ENCODE measurements around the gene VPS41.

Gene VPS41

DNA sequence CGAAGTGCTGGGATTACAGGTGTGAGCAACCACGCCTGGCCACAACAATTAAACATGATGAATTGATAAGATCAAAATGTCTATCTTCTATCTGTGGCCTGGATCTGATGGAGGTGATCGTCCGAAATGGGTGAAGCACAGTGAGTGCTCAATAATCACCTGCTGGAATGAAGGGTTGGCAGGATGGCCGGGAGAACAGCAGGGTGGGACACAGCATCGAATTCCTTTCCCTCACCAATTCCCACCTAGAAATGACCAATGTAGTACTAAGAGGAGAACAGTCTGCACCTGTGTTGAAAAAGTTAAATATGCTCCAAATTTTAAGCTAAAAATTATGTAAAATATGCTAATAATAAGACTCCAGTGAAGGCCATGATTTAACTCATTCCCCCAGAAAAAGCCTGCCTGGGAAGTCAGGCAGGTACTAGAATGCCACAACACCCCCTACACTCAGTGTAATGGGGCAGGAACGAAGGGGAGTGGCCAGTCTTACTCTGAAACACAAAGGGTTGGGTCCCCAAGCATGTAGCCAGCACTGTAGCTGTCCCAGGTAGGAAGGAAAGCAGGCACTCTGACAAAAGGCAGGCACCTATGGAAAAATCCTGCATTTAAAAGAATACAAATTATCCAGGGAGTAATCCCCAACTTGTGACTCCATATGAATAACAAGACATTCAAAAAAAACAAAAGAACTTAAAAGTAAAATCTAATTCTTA, 110.3 kb downstream of the VPS41 start:
- no peak for DNase-seq

DNA sequence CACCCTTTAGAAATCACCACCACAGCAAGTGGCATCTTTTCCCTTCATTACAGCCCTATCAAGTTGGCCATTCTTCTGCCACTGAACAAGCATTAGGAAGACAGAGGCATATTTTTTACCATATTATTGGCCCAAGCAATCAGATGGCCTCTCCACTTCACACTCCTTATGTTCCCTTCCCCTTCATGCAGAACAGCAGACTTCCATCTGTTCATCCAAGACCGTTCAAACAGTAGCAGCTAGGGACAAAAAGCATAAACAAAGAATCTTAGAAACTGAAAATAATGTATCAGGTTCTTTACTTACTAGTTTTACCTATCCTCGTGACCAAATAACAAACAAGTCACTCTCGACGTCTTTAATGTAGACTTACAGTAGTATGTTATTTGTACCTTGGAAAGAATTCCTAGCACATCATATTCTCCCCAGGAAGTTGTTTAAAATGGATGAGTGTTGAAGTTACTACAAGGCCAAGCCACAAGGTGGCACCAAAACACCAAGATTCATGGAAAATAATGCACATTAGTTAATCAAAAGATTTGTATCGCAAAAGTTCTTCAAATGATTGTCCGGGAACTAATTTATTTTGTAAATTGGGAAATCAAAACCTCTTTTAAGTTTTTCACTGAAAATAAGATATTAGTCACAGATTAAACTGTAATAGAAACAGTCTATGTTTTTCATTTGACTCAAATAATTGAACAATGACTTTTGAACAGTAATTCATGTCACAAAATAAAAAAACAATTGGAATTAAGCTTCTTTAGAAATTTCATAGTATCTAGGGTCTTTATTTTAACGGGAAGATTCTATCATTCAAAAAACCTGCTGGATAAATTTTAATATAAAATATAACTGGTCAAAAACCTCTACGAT, 112.1 kb downstream of the VPS41 start:
- peak; percentile 73 for DNase-seq

DNA sequence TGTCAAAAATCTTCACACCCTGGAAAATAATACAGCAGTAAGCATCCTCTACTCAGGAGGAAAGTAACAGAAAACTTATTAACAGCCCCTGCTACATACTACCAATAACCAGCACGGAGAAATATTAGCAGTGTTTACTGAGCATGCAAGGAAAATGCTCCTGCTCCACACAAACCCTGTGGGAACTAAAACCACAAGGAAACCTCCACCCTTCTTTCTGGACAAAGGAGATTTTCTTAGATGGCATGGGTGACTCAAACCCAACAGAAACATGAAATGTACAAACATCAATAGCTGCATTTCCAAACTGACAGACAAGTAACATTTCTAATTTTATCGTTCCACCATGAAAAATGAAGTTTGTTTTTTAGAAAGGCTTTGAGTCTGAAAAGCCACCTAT, 113.4 kb downstream of the VPS41 start:
- no peak for DNase-seq

DNA sequence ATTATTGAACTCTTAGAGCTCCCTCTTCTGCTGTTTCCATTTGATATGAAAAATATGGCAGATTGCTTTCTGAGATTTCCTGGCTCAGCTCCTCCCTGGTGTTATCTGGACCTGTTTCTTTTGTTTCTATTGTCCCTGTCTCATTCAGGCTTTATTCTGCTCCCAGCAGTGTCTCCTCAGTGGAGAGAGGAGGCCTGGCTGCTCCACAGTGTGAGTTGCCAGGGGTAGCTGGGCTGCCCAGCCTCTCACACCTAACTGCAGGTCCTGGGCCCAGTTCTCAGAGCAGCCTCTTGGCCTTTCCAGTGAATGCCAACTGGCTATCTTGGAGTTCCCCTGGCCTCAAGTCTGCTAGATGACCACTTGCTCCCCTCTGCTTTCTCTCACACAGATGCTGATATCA, 127.0 kb downstream of the VPS41 start:
- no peak for DNase-seq

DNA sequence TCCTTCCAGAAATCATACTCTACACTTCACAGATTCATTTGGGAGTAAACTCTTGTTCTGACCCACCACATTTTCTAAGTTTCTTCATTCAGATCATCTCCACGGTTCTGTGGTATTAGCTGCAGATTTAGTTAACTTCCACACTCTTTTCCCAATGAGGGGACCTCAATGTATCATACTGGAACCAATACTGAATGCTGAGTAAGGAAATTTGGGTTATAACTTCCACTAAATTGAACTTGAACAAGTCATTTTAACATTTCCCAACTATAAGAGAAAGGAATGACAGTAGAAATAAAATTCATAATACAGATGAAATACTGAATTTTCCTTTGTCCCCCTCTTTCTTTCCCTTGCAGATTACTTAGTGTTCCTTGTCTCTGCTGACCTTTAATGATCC, 131.4 kb downstream of the VPS41 start:
- no peak for DNase-seq

DNA sequence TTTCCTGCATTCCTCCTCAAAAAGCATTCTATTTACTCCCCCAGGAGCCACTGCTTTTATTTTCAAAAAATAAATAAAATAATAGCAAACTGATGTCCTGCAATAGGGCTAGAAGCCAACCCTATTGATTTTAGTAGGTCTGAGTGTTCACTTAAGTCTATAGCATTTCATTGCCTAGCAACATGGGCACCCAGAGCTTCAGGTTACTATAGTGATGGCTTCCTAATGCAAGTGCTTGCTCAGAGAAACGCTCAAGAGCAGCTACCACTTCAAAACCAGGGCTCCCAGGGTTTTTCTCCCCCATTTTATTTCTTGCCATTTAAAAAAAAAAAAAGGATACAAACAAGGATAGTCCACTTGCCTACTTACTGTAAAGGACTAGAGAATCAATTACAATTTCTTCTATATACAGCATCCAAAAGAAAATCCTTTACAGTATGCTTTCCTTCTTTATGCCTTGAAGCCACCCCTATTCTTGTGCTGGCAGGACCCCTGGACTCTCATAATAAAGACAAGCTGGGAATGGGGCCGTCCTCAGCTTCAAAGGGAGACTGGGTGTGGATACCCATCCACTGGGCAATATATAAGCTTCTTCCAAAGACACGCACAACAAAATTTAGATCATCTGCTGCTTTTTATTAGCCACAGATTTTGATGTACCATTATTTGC, 133.3 kb downstream of the VPS41 start:
- DNase-seq = peak; percentile 85

DNA sequence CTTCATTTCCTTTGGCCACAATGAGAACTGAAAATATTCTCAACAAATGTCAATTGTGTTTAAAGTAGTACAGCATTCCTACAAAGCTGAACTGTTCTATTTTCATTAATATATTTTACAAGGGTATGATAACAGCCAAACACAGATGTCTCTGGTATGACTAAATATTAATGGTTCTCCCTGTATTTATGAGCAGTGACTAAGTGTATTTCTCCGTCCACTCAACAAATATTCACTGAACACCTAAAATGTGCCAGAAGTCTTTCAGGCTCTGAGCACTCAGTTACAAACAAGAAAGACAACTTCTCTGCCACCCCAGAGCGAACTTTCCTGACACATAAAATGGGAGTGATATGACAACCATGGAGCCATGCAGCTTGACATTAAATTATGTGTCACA, 135.6 kb downstream of the VPS41 start:
- DNase-seq = no peak

DNA sequence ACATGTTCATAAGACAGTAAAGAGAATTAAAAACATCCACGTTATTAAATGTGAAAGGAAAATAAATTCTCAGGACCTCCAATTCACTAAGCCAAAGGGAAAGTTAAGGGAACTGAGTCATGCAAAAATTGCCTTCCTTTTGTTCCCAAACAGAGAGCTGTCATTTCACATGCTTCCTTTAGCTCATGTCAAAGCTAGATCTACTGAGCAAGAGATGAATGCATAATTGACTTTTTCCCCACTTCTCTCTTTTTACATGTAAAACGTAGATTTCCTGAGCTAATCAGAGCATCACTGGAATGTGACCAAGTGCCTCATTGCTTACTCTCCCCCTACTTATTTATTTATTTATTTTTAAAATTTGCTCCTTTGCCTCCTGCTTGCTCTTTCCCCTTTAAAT, 148.8 kb downstream of the VPS41 start:
- DNase-seq = no peak

DNA sequence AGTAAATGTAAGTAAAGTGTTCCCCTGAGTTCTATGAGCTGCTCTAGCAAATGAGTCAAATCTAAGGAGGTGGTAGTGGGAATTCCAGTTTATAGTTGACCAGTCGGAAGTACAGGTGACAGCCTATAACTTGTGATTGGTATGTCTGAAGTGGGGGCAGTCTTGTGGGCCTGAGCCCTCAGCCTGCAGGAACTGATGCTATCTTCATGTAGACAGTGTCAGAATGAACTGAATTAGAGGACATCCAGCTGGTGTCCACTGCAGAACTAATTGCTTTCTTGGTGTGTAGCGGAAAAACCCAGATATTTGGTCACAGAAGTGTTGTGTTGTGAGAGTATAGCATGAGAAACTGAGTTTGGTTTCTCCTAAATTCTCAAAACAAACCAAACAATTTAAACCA, 150.0 kb downstream of the VPS41 start:
- DNase-seq = no peak

DNA sequence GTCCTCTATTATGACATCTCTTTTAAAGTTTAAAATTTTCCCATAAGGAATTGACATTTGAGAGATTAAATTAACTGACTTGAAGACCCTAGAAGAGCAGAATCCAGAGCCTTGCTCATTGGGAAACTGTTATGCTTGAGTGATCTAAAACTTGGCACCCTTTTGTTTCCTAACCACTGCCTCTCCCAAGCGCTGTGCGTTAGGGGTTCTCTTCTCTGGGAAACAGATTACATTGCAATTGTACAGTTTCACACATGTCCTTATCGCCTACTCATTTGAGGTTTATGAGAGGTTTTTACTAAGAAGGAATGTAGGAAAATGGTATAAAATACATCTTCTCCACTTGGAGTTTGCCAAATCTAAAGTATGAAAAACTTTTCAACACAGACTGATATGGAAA, 151.1 kb downstream of the VPS41 start:
- DNase-seq = no peak

DNA sequence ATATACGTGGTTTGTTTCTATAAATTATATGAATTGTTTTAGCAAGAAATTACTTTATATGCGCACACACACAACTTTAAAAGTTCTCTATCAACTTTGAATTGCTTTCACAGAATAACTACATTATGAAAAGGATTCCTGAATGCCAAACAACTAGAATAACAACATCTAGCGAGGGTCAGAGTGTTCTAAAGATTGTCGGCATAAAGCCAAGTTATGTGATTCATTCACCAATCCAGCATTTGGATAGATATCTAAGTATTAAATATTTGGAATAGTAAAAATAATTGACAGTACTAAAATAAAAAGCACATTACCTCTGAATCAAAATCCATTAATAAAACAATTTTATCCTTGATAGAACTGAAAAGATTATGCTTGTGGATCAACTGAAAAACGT, 152.5 kb downstream of the VPS41 start:
- DNase-seq = no peak

DNA sequence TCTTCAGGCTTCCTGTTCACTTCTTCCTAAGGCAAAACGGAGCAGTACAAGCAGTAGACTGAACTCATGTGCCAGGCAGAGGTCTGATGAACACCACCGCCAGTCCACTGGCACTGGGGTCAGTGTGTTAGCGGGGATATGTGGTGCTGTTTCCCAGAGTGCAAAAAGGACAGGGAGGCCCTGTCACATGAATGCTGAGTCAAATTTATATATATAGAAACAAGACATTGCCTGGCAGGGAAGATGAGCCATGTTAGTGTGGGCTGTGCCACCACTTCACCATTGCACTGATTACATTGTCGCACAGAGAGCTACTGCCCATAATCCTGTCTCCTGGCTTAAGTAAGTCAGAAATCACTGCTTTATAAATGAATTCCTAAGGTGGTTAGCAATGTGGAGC, 155.6 kb downstream of the VPS41 start:
- no peak for DNase-seq

DNA sequence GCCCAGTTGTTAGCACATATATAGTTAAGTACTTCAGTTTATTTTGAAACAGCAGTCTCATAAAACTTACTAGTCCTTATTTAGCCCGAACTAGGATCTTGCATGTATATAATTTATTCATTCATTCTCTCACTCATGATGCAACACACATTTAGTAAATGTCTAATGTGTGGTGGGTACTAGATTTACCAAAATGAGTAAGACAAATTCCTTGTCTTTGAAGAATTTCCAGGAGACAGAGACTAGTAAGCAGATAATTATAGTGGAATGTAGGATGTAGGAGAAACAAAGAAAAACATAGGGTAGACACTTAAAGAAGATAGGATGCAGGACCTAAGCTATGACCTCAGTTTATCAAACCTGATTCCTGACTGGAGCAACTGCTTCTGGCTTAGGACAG, 157.6 kb downstream of the VPS41 start:
- no peak for DNase-seq

DNA sequence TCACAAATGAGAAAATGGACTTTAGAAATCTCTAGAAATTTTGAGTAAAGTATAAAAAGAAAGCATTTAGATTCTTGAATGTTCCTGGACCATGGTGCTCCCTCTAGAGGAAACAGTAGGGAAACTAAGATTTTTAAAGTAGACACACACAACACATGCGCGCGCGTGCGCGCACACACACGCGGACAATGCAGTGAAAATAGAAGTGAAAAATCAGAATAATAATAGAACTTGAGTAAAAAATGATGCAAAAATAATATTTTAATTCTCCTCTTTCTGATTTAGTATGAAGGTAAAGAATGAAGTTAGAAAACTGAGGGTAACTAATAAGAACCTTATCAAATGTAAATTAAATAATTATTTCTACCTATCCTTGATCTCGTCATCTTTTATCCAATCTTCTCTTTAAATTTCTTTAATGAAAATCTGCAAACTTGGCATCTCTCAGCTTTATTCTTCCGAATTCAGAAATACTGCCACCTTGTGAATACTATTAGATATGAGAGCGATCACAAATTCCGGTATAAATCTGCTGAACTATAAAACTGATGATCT, 160.9 kb downstream of the VPS41 start:
- no peak for DNase-seq

DNA sequence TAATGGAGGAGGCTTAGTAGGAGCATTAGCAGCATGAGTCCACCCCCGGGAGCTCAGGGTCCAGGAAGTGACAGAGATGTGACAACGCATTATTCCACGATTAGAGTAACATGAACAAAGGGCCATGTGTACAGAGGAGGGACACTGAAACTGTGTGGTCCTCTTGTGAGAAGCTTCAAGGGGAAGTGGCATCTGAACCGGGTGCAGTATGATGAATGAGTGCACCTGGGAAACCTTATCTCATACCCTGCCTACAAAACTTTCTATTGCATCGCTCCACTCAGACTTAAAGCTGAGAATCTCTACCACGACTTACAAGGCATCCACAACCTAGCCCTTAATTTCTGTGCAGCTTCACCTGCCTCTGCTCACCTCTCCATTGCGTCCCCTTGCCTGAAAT, 162.6 kb downstream of the VPS41 start:
- DNase-seq = no peak

DNA sequence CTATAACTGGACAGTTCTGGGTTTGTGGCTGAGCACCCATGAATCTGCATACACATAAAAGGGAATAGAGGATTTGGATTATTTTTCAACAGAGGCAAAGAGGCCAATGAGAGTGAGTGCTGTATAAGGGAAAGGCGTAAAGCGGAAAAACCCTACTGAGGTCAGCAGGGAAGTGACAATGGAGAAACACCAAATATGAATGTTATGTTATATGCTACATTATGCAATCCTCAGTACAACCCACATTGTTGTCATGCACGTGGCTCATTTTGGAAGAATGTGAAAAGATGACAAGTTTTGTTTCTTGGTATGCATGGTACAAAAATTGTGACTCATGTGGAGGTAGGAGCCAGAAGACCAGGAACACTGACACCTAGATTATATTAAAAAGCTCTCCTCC, 164.2 kb downstream of the VPS41 start:
- DNase-seq = no peak

DNA sequence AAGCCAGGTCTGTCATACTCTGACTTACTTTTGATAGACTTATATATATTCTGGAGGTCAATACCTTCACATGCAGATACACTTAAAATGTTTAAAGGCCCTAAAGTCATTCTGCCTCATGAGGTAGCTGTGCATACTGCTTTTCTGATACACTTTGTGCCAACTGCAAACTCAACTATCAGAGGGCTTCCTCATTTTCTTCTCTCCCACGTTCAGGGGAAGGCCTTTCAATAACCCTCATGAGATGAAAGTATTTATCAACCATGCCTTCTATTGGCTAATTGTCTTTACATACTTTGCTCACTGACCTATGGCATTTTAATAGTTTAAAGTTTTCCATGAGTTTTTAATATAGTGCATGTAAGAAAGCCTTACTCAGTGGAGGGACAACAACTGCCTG, 165.1 kb downstream of the VPS41 start:
- no peak for DNase-seq

DNA sequence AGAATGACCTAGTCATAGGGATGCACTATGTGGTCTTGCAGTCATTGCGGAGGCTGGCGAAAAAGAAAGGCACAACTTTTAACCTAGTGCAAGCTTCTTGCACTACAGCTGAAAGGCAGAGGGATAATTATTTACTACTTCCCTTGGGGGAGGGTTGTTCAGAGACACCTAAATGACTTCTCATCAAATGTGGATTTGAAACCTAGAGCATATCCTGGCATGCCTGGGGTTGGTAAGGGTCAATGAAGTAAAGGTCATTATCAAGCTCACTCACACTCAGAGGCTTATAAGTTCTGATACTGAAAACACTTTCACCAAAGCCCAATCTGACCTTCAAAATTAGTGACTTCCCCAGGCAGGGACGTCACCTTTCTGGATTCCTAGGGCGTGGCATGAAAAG, 168.9 kb downstream of the VPS41 start:
- no peak for DNase-seq

DNA sequence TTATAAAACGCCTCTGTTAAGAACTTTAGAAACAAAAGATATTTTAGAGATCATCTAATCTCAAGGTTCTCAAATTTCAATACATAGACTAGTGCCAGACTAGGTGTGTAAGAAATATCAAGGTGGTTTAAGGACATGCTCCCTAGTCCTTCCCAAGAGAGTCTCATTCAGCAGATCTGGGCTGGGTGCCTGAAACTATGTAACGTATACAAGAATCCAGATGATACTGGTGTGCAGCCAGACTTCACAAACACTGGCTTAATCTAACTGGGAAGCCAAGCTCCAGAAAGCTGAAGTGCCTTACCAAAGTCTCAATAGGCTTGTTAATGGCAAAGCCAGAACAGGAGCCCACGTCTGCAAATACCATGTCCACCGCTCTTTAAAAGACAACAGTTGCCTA, 172.9 kb downstream of the VPS41 start:
- no peak for DNase-seq

DNA sequence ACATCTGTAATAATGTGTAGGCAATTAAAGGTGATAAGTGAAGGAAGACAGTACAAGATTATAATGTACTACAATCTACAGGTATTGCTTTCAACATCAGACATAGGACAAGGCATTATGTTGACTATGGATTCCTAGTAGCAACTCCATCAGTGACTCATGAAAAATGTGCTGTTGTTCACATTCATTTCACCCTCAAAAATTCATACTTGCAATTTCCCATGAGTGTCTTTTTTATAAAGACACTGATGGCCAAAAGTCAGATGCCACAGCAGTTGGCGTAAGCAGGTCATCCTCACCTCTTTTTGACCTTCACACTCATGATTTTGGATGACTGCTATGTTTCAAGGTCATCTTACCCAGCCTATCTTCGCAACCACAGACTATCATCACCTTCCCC, 177.8 kb downstream of the VPS41 start:
- DNase-seq = no peak

DNA sequence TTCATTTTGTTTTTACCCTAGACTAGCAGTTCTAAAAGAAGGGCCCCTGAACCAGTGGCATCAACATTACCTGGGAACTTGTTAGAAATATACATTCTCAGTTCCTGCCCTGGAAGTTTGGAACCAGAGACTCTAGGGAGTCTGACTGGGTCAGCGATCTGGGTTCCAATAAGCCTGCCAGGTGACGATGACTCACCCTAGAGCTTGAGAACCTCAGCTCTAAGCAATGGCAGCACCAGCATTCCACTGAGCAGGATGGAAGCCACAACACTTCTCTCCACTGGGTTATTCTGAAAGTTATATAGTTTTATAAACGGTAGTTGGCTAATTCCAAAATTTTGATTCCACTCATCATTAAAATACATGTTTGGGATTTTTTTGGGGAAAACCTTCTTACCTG, 180.8 kb downstream of the VPS41 start:
- DNase-seq = no peak

DNA sequence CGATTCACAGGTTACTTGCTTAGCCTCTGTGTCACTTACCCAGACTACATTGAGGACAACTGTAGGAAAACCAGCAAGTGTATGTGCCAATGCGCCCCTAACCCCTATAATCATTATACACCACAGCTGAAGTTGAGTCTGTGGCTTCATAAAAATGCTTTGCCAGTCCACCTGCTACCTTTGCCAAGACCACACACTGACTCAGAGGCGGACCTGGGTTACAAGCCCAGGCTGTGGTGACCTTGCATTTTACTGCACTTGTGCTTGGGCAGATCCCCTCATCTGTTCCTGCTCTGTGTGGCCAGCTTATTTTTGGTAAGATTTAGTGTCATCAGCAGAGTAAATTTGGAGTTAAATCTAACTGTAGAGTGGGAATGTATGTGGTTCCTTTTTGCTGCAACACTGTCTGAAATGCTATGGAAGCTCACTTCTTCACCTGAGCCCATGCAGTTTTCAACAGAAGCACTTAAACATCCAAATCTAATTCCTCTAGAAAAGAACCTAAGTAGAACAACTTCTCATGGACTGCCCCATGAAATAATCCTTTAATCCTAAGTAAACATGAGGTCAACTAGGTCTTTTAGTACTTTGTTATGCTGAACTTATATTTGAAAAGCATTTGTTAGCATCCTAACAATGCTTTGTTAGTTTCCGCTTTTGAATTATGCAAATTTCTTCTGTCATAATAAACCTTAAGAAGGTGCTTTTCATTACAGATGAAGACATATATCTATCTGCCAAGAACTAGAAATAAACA, 181.6 kb downstream of the VPS41 start:
- DNase-seq = no peak

DNA sequence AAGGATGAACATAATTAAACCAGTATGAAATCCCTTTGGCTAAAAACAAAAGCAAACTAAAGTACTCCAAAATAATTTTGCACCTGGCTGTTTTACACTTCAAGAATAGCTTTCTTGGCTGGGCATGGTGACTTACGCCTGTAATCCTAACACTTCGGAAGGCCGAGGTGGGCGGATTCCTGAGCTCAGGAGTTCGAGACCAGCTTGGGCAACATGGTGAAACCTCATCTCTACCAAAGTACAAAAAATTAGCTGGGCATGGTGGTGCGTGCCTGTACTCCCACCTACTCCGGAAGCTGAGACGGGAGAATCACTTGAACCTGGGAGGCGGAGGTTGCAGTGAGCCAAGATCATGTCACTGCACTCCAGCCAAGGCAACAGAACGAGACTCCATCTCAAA, 185.7 kb downstream of the VPS41 start:
- no peak for DNase-seq

Measured in NCI-H748 treated with DMSO at 0.1 percent for 48 hours (cell line).